SK-N-SH (cell line): Measurements from ENCODE around the gene CISD2. TPM values are rescaled to one million over a fixed set of nuclear protein-coding genes. Genes with fewer than 3 reads are reported as not detected.

Experiments used
- CTCF ChIA-PET: fragments of 300-600, 350-600 bp; formaldehyde crosslinking; extraction: SDS; loops from one replicate; lab custom pipeline; 2021; lab: Yijun Ruan, JAX
- POLR2A ChIA-PET: fragments of 350-600 bp; sonication (Branson Sonifier 250); formaldehyde crosslinking; extraction: SDS; loops from one replicate; lab custom pipeline; 2020; ENCODE audit warnings: antibody characterized with exemption, inconsistent platforms; lab: Yijun Ruan, JAX
- DNase-seq: peaks from one replicate; pipeline ENCODE4 v3.0.0; 2012
- H2AFZ ChIP-seq: fragments of 200-600 bp; sonication (generic); 2 replicates; pipeline ENCODE4 v1.8.1; 2016; ENCODE audit warnings: antibody characterized with exemption, mild to moderate bottlenecking, low read depth
- H3F3A ChIP-seq: fragments of 200-600 bp; sonication (generic); replicated peaks from 2 replicates; pipeline ENCODE3; 2016; ENCODE audit warnings: antibody characterized with exemption, mild to moderate bottlenecking; ENCODE audit not compliant: insufficient read depth
- H3K27ac ChIP-seq, 2 experiments: fragments of 200-500 bp in 1 of 2; fragments of 200-600 bp in 1 of 2; sonication (Bioruptor generic) in 1 of 2; sonication (generic), shearing (Covaris generic) in 1 of 2; 2 replicates each; pipeline versions ENCODE4 v1.5.1 to v1.6.1; 2014 to 2016; ENCODE audit warnings: low read depth in 2 of 2, inconsistent platforms in 1 of 2, low read length in 1 of 2, mild to moderate bottlenecking in 1 of 2, mixed read lengths in 1 of 2
- H3K27me3 ChIP-seq: fragments of 200-600 bp; sonication (generic), shearing (Covaris generic); 2 replicates; pipeline ENCODE4 v1.6.1; 2016; ENCODE audit warnings: mixed run types; ENCODE audit not compliant: insufficient read depth
- H3K36me3 ChIP-seq, 2 experiments: fragments of 200-500 bp in 1 of 2; fragments of 200-600 bp in 1 of 2; sonication (Bioruptor generic) in 1 of 2; sonication (generic) in 1 of 2; replicated peaks in 1 of 2; 2 replicates each; pipeline versions ENCODE3 to v1.5.1; 2014 to 2016; ENCODE audit warnings: low read length in 1 of 2, mild to moderate bottlenecking in 1 of 2; ENCODE audit not compliant: insufficient read depth in 2 of 2, control insufficient read depth in 1 of 2
- H3K4me1 ChIP-seq, 2 experiments: fragments of 200-500 bp in 1 of 2; fragments of 200-600 bp in 1 of 2; sonication (Bioruptor generic) in 1 of 2; sonication (generic), shearing (Covaris generic) in 1 of 2; 2 replicates each; pipeline versions ENCODE4 v1.5.1 to v1.6.1; 2014 to 2016; ENCODE audit warnings: low read depth in 1 of 2, low read length in 1 of 2, mixed run types in 1 of 2; ENCODE audit not compliant: insufficient read depth in 2 of 2, control insufficient read depth in 1 of 2
- H3K4me2 ChIP-seq: fragments of 200-600 bp; sonication (generic), shearing (Covaris generic); 2 replicates; pipeline ENCODE4 v1.6.1; 2017; ENCODE audit warnings: mixed run types
- H3K4me3 ChIP-seq, 2 experiments: fragments of 200-500 bp in 1 of 2; fragments of 200-600 bp in 1 of 2; sonication (Bioruptor generic) in 1 of 2; sonication (generic), shearing (Covaris generic) in 1 of 2; 2 replicates each; pipeline versions ENCODE4 v1.5.1 to v1.8.1; 2014 to 2016; ENCODE audit warnings: low read depth in 2 of 2, inconsistent platforms in 1 of 2, low read length in 1 of 2, mild to moderate bottlenecking in 1 of 2, mixed read lengths in 1 of 2, moderate library complexity in 1 of 2
- H3K79me2 ChIP-seq: fragments of 200-600 bp; sonication (generic); 2 replicates; pipeline ENCODE4 v1.8.1; 2017; ENCODE audit warnings: mild to moderate bottlenecking; ENCODE audit not compliant: insufficient read depth
- H3K9ac ChIP-seq: fragments of 200-600 bp; sonication (generic); 2 replicates; pipeline ENCODE4 v1.6.1; 2017; ENCODE audit warnings: mixed run types
- H3K9me2 ChIP-seq: fragments of 200-600 bp; sonication (generic); 2 replicates; pipeline ENCODE4 v1.6.1; 2017; ENCODE audit warnings: mixed run types
- H3K9me3 ChIP-seq: fragments of 200-600 bp; sonication (generic); 2 replicates; pipeline ENCODE4 v1.6.1; 2017; ENCODE audit warnings: mixed run types, mild to moderate bottlenecking, moderate library complexity
- H4K20me1 ChIP-seq: fragments of 200-600 bp; sonication (generic); 2 replicates; pipeline ENCODE4 v1.6.1; 2017; ENCODE audit warnings: mild to moderate bottlenecking, mixed run types; ENCODE audit not compliant: insufficient read depth
- CTCF ChIP-seq: fragments of 200-600 bp; sonication (generic); IDR thresholded peaks from 2 replicates; pipeline ENCODE4 v1.6.1; 2017; ENCODE audit warnings: antibody characterized with exemption, mild to moderate bottlenecking, moderate library complexity
- EZH2phosphoT487 ChIP-seq: fragments of 200-600 bp; sonication (generic); IDR thresholded peaks from 2 replicates; pipeline ENCODE4 v1.6.1; 2017; ENCODE audit warnings: low read depth, mixed run types, mild to moderate bottlenecking, antibody characterized with exemption, moderate library complexity, borderline replicate concordance
- FOSL2 ChIP-seq: IDR thresholded peaks from 2 replicates; pipeline ENCODE4 v1.4.0; 2012; ENCODE audit warnings: low read depth, mild to moderate bottlenecking, moderate library complexity, borderline replicate concordance
- GABPA ChIP-seq: IDR thresholded peaks from 2 replicates; pipeline ENCODE4 v1.4.0; 2012; ENCODE audit warnings: low read depth, mild to moderate bottlenecking
- GATA2 ChIP-seq: sonication (generic); formaldehyde crosslinking; IDR thresholded peaks from 2 replicates; pipeline ENCODE4 v1.5.0; 2020; ENCODE audit warnings: mild to moderate bottlenecking, missing genetic modification reagents
- JUND ChIP-seq: IDR thresholded peaks from 2 replicates; pipeline ENCODE4 v1.4.0; 2012
- MAX ChIP-seq: IDR thresholded peaks from 2 replicates; pipeline ENCODE4 v1.4.0; 2012; ENCODE audit warnings: low read depth
- MEF2A ChIP-seq: IDR thresholded peaks from 2 replicates; pipeline ENCODE4 v1.4.0; 2012; ENCODE audit warnings: low read depth, borderline replicate concordance
- MXI1 ChIP-seq: IDR thresholded peaks from 2 replicates; pipeline ENCODE4 v1.6.1; 2012; ENCODE audit warnings: mild to moderate bottlenecking, low read depth, low read length, improper control_type of control experiment
- NFIC ChIP-seq: IDR thresholded peaks from 2 replicates; pipeline ENCODE4 v1.4.0; 2012; ENCODE audit warnings: borderline replicate concordance
- NRF1 ChIP-seq: IDR thresholded peaks from 2 replicates; pipeline ENCODE4 v1.6.1; 2012; ENCODE audit warnings: low read depth, mild to moderate bottlenecking, low read length
- PBX3 ChIP-seq: IDR thresholded peaks from 2 replicates; pipeline ENCODE4; 2012
- RAD21 ChIP-seq: IDR thresholded peaks from 2 replicates; pipeline ENCODE4 v1.6.1; 2012; ENCODE audit warnings: mild to moderate bottlenecking, low read length
- RFX5 ChIP-seq: IDR thresholded peaks from 2 replicates; pipeline ENCODE4 v1.6.1; 2012; ENCODE audit warnings: mild to moderate bottlenecking, improper control_type of control experiment, low read length
- SMC3 ChIP-seq: IDR thresholded peaks from 2 replicates; pipeline ENCODE4 v1.6.1; 2012; ENCODE audit warnings: low read depth, low read length, improper control_type of control experiment
- TCF12 ChIP-seq: IDR thresholded peaks from 2 replicates; pipeline ENCODE4 v1.4.0; 2012
- TEAD4 ChIP-seq: IDR thresholded peaks from 2 replicates; pipeline ENCODE4 v1.4.0; 2012; ENCODE audit warnings: mild to moderate bottlenecking, borderline replicate concordance; ENCODE audit not compliant: insufficient read depth
- ZBTB33 ChIP-seq: IDR thresholded peaks from 2 replicates; pipeline ENCODE4 v1.4.0; 2012; ENCODE audit warnings: low read depth, borderline replicate concordance
- WGBS: methylation state at CpG from one replicate; pipeline ENCODE4 v1.1.6; 2017; ENCODE audit warnings: low lambda C conversion rate; 5-methylcytosine and 5-hydroxymethylcytosine counted together
- polyA plus RNA-seq, 3 experiments: library from polyadenylated mRNA; depleted of rRNA; stranded (reverse); fragments of >200 nt; gene quantifications; 2 replicates each; pipeline ENCODE4 v1.2.3, GENCODE V29; 2012

The CISD2 gene
- polyA plus RNA-seq, 1 of the 3 experiments (the other 2 are of a cell fraction) = 21.4 TPM

- TF ChIP-seq MAX (0 out of 2 replicates have a peak, but pooled peaks have one; percentile 27), ZBTB33 (no peak), TEAD4 (peak; percentile 49; the same call in 1 of the 2 replicates), MEF2A (no peak), EZH2phosphoT487 (no peak), RAD21 (no peak)
These were observed 24.9 kb upstream of the CISD2 start (continued) for GRCh38 chr4:102843938-102844337.

- Histone ChIP-seq H3K27ac (no peak overlapping the region), H3K79me2 (no peaks in the 10 kb centered on the region), H4K20me1 (no peaks in the 10 kb centered on the region), H3K36me3 (no peaks in the 10 kb centered on the region), H3K9me2 (no peaks in the 10 kb centered on the region), H3K9me3 (no peaks in the 10 kb centered on the region), H3K4me1 (peaks cover 0 to 2% of the 10 kb centered on the region in 2 experiments; a peak in 1 of 4 replicates), H3K4me3 (no peak overlapping the region), H3K9ac (no peak overlapping the region), H2AFZ (no peak overlapping the region), H3F3A (no peaks in the 10 kb centered on the region), H3K27me3 (no peaks in the 10 kb centered on the region), H3K4me2 (no peak overlapping the region)
- no peak for DNase-seq
- ChIA-PET POLR2A (no interaction called here), CTCF (no interaction called here)
- TF ChIP-seq FOSL2 (no peak), ZBTB33 (no peak), MXI1 (no peak), GABPA (no peak), GATA2 (CRISPR knock-in tag) (no peak)
- WGBS = 93% methylated on average over 8 of the region's 8 CpGs
These were observed 21.1 kb upstream of the CISD2 start for GRCh38 chr4:102847687-102848086.

- no peaks in the 10 kb centered on the region for H4K20me1 ChIP-seq
- no peak overlapping the region for H3K4me2 ChIP-seq
- H2AFZ ChIP-seq = no peak overlapping the region
- POLR2A ChIA-PET = no interaction called here
- 92% methylated on average over 3 of the region's 3 CpGs for WGBS
- H3F3A ChIP-seq = no peaks in the 10 kb centered on the region
- no peak overlapping the region for H3K4me3 ChIP-seq
- H3K36me3 ChIP-seq = no peaks in the 10 kb centered on the region
- no peak overlapping the region for H3K27ac ChIP-seq
- no peak overlapping the region for H3K9ac ChIP-seq
- no peaks in the 10 kb centered on the region for H3K9me3 ChIP-seq
- H3K4me1 ChIP-seq = no peaks in the 10 kb centered on the region
- CTCF ChIA-PET = no interaction called here
- DNase-seq = no peak
- H3K79me2 ChIP-seq = no peaks in the 10 kb centered on the region
- no peaks in the 10 kb centered on the region for H3K9me2 ChIP-seq
- H3K27me3 ChIP-seq = no peaks in the 10 kb centered on the region
- TF ChIP-seq RFX5 = no peak
- no peak for TF ChIP-seq PBX3
- TF ChIP-seq MEF2A = no peak
- no peak for TF ChIP-seq CTCF
- no peak for TF ChIP-seq GABPA
- TF ChIP-seq NRF1 = no peak
- no peak for TF ChIP-seq SMC3
- no peak for TF ChIP-seq MAX
- no peak for TF ChIP-seq NFIC
- no peak for TF ChIP-seq JUND
- TF ChIP-seq TCF12 = no peak
- TF ChIP-seq FOSL2 = no peak
These were observed 19.1 kb upstream of the CISD2 start for GRCh38 chr4:102849579-102850104.
